Inflammatory macrophage (primary cell): ENCODE results near the gene RFX3.

ENCODE experiments used
- DNase-seq, 2 donors: peaks; one replicate each; pipeline ENCODE4 v3.0.0-alpha.2; 2020 to 2022
- total RNA-seq, 18 experiments: gene quantifications; one replicate each; lab custom pipeline; 2026; ENCODE audit warnings: mixed read lengths in 6 of 18, inconsistent platforms in 2 of 18; lab: John Stamatoyannopoulos, UW

Gene RFX3
- total RNA-seq: 4.3 to 22.0 (median 9.4) reads per million in 18 experiments

DNA sequence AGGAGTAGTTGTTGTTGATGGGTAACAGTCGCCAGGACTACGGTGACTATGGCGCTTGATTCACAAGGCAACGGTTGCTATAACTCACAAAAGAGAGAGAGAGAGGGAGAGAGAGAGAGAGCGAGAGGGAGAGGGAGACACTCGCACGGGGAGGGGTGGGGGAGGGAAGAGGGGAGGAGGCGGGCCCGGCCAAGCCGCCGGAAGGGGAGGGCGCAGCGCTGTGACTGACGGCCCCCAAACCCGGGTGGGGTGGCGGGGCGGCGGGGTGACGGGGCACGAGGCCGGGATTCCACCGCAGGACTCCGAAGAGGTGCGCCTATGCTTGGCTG is at the start of gene RFX3:
RFX3 (minus strand) TSS at position 166 of the 329 bp plus-strand sequence. CDS start 130,413 bp downstream, outside the sequence.
- DNase-seq: peak; percentile 89 to 90

DNA sequence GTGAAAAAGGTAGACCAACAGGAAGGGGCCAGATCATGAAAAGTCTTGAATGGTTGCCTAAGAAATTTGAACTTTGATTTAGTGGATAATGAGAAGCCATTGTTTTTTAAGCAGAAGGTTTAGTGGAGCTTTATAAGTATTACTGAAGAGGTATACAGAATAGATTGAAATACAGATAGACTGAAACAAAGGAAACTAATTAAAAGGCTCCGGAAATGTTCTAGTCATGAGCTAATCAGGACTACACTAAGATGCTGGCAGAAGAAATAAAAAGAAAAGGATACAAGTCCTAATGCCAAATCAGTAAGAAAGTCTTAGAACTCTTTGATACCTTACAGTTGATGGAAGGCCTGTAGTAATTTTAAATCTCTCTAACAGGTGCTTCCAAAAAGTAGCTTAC is 45.7 kb upstream of the RFX3 start:
- DNase-seq: no peak

- DNase-seq: no peak
These were observed 43.7 kb upstream of the RFX3 start for GRCh38 chr9:3569529-3569928.

GRCh38 chr9:3567988-3568387 is 42.2 kb upstream of the RFX3 start:
- no peak for DNase-seq

- no peak for DNase-seq
These were observed 27.4 kb upstream of the RFX3 start for GRCh38 chr9:3553076-3553765.

DNA sequence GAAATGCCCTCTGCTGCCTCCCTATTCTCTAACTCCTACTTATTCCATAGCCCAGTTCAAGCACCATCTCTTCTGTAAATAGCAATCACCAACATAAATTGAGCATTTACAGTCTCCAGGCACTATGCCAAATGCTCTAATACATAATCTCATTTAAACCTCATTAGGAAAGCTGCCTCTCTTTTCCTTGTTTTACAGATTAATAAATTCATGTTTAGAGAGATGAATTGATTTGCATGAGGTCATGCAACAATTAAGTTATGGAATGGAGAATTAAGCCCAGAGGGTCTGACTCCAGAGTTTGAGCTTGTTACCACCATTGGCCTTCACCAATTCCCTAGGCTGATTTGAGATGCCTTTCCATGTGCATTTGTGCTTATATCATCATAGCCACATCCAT is 23.4 kb upstream of the RFX3 start:
- DNase-seq: no peak

DNA sequence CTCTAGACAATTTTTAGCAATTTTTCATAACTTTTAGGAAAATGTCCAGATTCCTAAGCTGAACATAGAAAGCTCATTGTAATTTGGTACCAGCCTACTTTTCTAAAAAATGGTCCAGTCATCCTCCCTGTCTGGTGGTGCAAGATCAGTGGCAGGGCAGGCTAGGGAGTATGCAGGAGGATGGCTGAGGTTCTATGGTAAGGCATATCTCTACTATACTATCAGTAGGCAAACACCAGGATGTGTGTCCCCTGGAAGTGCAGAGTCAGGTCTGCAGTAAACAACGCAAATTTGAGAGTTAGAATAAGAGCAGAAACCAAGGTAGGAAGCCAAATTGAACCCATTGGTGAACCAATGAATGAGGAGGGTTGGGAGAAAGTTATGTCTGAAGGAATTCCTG is 22.8 kb upstream of the RFX3 start:
- DNase-seq: no peak

GRCh38 chr9:3541206-3541605 is 15.4 kb upstream of the RFX3 start:
- DNase-seq: no peak

GRCh38 chr9:3534614-3535404 is 9.0 kb upstream of the RFX3 start:
- no peak for DNase-seq

GRCh38 chr9:3532158-3532557 is 6.4 kb upstream of the RFX3 start:
- no peak for DNase-seq

GRCh38 chr9:3528451-3528850 is 2.6 kb upstream of the RFX3 start:
- peak; percentile 17 to 33 for DNase-seq

- DNase-seq: peak; percentile 13 to 23
These were observed 1.5 kb upstream of the RFX3 start for GRCh38 chr9:3526997-3527940.

GRCh38 chr9:3526165-3526996 is 580 bp upstream of the RFX3 start:
- peak; percentile 88 to 91 for DNase-seq

DNA sequence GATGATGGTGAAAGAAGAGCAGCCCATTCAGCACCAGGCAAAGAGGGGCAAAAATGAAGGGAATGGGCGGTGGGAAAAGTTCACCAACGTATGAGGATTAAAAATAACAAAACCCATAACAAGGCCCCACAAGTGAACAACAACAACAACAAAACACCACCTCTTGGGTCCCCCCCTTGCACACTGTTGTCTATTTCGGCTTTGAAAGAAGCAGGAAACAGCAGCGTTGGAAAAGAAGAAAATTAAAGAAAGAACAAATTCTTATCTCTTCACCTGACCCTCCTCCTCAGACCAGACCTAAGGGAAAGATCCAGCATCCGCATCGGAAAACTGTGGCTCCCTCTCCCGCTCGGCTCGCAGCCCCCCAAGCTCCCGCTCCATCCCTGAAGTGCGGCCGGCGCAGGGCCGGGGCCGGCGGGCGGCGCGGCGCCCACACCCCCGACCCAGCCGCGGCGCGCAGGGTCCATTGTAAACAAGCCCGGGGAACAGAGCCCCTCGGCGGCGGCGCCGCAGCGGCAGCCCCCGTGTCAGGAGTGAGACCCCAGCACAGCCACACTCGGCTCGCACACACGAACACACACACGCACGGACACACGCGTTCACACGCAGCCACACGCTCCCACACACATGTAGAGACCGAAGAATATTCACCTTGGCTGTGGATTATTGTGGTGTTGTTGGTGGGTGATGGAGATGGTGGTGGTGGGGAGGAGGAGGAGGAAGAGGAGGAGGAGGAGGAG is 535 bp downstream of the RFX3 start:
- DNase-seq: no peak

- no peak for DNase-seq
These were observed 3.8 kb downstream of the RFX3 start for GRCh38 chr9:3521966-3522365.

GRCh38 chr9:3520564-3520963 is 5.2 kb downstream of the RFX3 start:
- no peak for DNase-seq

DNA sequence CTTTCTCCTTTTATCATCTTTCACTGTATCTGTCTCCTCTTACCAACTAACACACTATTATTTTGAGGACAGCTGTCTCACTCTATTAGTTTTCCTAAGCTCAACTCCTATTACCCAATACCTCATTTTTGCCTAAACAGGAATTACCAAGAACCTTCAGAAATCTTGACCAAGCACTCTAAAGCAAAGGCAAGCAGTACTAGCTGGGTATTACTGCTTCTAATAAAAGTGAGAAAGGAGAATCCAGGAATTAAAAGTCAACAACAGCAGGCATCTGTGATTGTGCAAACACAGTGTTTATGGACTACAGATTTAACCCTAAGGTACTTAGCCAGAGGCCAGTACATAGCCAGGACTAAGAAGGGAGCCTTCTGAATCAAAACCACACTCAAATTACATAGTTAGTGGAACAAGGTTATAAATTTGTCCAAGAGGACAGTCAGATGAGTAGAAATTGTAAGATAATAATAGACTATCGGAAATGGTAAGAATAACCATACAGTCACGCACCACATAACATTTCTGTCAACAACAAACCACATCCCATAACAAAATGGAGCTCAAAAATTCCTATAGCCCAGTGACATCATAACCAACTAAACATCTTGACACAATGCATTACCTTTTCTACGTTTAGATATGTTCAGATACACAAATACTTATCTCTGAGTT is 8.3 kb downstream of the RFX3 start:
- DNase-seq: no peak

GRCh38 chr9:3516667-3517330 is 9.0 kb downstream of the RFX3 start:
- no peak for DNase-seq

DNA sequence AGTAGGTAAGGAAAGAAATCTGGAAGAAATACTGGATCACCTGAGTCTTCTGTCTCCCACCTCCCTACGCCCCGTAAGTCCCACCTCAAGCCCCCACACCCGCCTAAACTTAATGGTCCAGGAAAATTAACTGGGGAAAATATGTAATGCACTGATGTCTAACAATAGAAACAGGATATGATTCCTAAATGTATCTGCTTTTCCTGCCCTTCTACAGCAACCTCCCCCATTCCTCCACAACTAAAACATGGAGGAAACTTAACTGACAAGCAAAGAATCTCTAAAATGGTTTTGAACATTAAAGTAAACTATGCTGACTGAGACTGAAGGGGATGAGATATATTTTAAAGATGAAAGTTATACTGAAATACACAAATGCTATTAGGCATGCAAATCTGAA is 10.4 kb downstream of the RFX3 start:
- DNase-seq: no peak

DNA sequence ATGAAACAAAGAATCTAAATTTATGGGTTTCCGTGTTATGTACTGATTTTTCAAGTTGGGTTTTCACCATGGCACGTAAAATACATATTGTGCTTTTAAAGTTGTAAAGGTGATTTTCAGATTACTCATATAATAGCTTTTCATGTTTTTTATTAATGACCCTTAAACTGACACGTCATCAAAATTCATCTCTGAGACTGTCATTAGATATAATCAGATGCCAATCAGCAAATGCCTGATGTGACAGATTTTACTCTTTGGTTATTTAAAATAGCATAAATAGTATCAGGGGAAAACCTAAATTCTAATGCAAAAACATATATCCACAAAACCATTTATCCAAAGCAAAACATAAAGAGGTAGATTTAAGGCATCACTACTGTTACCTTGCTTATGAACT is 11.0 kb downstream of the RFX3 start:
- DNase-seq: no peak
